SK-N-SH treated with all-trans-retinoic acid at 6 μM for 48 hours (cell line): ENCODE results near the gene PTPRO.

Experiments used
- ATAC-seq: fragments of 200-7000 bp; cut with Tn5 transposase; 3 replicates; pipeline ENCODE4 v1.9.1; 2020; ENCODE audit warnings: mild to moderate bottlenecking, moderate library complexity
- ARNTL ChIP-seq: fragments of 450-650 bp; formaldehyde crosslinking; IDR thresholded peaks from 2 replicates; pipeline ENCODE4 v1.5.0; 2020; ENCODE audit warnings: low read depth, mild to moderate bottlenecking, moderate library complexity, borderline replicate concordance
- BACH2 ChIP-seq: fragments of 250-450 bp; sonication (Bioruptor Pico); IDR thresholded peaks from 2 replicates; pipeline ENCODE4 v1.9.0; 2021; ENCODE audit warnings: mild to moderate bottlenecking, borderline replicate concordance
- CREB5 ChIP-seq: fragments of 250-450 bp; sonication (Bioruptor Pico); IDR thresholded peaks from 2 replicates; pipeline ENCODE4 v1.5.1; 2020; ENCODE audit warnings: low read depth, mild to moderate bottlenecking, moderate library complexity
- CSDC2 ChIP-seq: fragments of 250-450 bp; sonication (Bioruptor Pico); IDR thresholded peaks from 2 replicates; pipeline ENCODE4 v1.5.0; 2020; ENCODE audit warnings: mild to moderate bottlenecking, moderate library complexity
- ESRRG ChIP-seq: fragments of 250-450 bp; sonication (Bioruptor Pico); IDR thresholded peaks from 2 replicates; pipeline ENCODE4 v1.6.1; 2021; ENCODE audit warnings: mild to moderate bottlenecking
- OSR1 ChIP-seq: fragments of 250-450 bp; sonication (Bioruptor Pico); IDR thresholded peaks from 2 replicates; pipeline ENCODE4 v1.8.0; 2022; ENCODE audit warnings: moderate library complexity, mild to moderate bottlenecking, inconsistent platforms
- POU6F1 ChIP-seq: fragments of 250-450 bp; sonication (Bioruptor Pico); IDR thresholded peaks from 2 replicates; pipeline ENCODE4 v1.8.0; 2021; ENCODE audit warnings: low read depth, mild to moderate bottlenecking, moderate library complexity, borderline replicate concordance
- PPARA ChIP-seq: fragments of 250-450 bp; sonication (Bioruptor Pico); IDR thresholded peaks from 2 replicates; pipeline ENCODE4 v1.5.0; 2020; ENCODE audit warnings: mild to moderate bottlenecking, borderline replicate concordance
- RARB ChIP-seq: fragments of 250-450 bp; sonication (Bioruptor Pico); IDR thresholded peaks from 2 replicates; pipeline ENCODE4 v1.8.0; 2021; ENCODE audit warnings: mild to moderate bottlenecking, moderate library complexity
- SNAI2 ChIP-seq: fragments of 250-450 bp; sonication (Bioruptor Pico); IDR thresholded peaks from 2 replicates; pipeline ENCODE4 v1.5.0; 2020; ENCODE audit warnings: mild to moderate bottlenecking, moderate library complexity
- ZC3H10 ChIP-seq: fragments of 250-450 bp; sonication (Bioruptor Pico); IDR thresholded peaks from 2 replicates; pipeline ENCODE4 v1.5.1; 2021; ENCODE audit warnings: mild to moderate bottlenecking, moderate library complexity
- ZFP3 ChIP-seq: fragments of 250-450 bp; sonication (Bioruptor Pico); IDR thresholded peaks from 2 replicates; pipeline ENCODE4 v1.5.0; 2020; ENCODE audit warnings: mild to moderate bottlenecking, moderate library complexity
- ZNF565 ChIP-seq: fragments of 450-650 bp; formaldehyde crosslinking; conservative IDR thresholded peaks from 2 replicates; pipeline ENCODE4 v1.5.0; 2020; ENCODE audit warnings: low read depth, mild to moderate bottlenecking, moderate library complexity
- ZNF8 ChIP-seq: fragments of 450-650 bp; formaldehyde crosslinking; IDR thresholded peaks from 2 replicates; pipeline ENCODE4 v1.5.0; 2020; ENCODE audit warnings: mild to moderate bottlenecking, moderate library complexity
- TF ChIP-seq, protein P1 (sequence below): fragments of 250-450 bp; sonication (Bioruptor Pico); IDR thresholded peaks from 2 replicates; pipeline ENCODE4 v1.5.1; 2021; ENCODE audit warnings: mild to moderate bottlenecking, moderate library complexity
- TF ChIP-seq, protein P2 (sequence below): fragments of 250-450 bp; sonication (Bioruptor Pico); IDR thresholded peaks from 2 replicates; pipeline ENCODE4 v1.8.0; 2020; ENCODE audit warnings: mild to moderate bottlenecking, moderate library complexity, borderline replicate concordance

The PTPRO gene

GRCh38 chr12:15597125-15597830 is 275.0 kb downstream of the PTPRO start (continued):
- no peak for TF ChIP-seq POU6F1 (CRISPR knock-in tag)
- no peak for TF ChIP-seq ZC3H10 (CRISPR knock-in tag)
- no peak for TF ChIP-seq OSR1 (CRISPR knock-in tag)

GRCh38 chr12:15599266-15600037 is 277.1 kb downstream of the PTPRO start:
- peak; percentile 98 for ATAC-seq
- TF ChIP-seq BACH2 (CRISPR knock-in tag): no peak
- TF ChIP-seq, protein P1, sequence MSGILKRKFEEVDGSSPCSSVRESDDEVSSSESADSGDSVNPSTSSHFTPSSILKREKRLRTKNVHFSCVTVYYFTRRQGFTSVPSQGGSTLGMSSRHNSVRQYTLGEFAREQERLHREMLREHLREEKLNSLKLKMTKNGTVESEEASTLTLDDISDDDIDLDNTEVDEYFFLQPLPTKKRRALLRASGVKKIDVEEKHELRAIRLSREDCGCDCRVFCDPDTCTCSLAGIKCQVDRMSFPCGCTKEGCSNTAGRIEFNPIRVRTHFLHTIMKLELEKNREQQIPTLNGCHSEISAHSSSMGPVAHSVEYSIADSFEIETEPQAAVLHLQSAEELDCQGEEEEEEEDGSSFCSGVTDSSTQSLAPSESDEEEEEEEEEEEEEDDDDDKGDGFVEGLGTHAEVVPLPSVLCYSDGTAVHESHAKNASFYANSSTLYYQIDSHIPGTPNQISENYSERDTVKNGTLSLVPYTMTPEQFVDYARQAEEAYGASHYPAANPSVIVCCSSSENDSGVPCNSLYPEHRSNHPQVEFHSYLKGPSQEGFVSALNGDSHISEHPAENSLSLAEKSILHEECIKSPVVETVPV (CRISPR knock-in tag): no peak

- TF ChIP-seq ARNTL (no peak), PPARA (no peak), POU6F1 (CRISPR knock-in tag) (no peak), OSR1 (CRISPR knock-in tag) (no peak)
- ATAC-seq: no peak
These were observed 278.1 kb downstream of the PTPRO start for GRCh38 chr12:15600223-15600935.

DNA sequence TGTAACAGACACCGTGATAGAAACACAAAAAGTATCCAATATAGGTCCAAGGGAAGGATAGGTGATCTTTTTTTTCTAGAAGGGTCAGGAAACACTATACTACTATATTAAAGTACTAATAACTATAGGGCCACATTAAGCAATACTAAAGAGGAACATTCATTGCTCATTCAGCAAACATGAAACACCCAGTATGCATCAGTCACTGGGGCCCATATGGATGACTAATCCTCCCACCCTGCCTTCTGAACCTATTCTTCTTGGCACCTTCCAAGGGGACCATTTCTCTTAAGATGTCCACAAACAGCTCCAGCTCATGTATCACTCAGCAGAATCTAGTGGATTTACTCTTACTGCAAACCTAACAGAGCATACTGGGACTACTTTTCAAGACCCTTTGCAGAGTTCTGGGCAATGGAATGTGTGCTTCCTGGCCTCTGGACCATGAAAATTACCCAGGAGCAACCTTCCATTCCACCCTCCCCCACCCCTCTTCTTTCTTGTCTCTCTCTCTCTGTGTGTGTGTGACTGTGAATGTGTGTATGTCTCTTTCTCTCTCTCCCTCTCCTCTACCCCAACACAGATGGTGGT is 279.0 kb downstream of the PTPRO start:
- no peak for ATAC-seq
- TF ChIP-seq ZNF565 (CRISPR knock-in tag): no peak
- no peak for TF ChIP-seq POU6F1 (CRISPR knock-in tag)
- TF ChIP-seq RARB (CRISPR knock-in tag): no peak
- no peak for TF ChIP-seq ESRRG (CRISPR knock-in tag)
- TF ChIP-seq CSDC2: no peak
- no peak for TF ChIP-seq CREB5 (CRISPR knock-in tag)
- no peak for TF ChIP-seq ARNTL
- no peak for TF ChIP-seq ZNF8 (CRISPR knock-in tag)
- no peak for TF ChIP-seq ZC3H10 (CRISPR knock-in tag)

DNA sequence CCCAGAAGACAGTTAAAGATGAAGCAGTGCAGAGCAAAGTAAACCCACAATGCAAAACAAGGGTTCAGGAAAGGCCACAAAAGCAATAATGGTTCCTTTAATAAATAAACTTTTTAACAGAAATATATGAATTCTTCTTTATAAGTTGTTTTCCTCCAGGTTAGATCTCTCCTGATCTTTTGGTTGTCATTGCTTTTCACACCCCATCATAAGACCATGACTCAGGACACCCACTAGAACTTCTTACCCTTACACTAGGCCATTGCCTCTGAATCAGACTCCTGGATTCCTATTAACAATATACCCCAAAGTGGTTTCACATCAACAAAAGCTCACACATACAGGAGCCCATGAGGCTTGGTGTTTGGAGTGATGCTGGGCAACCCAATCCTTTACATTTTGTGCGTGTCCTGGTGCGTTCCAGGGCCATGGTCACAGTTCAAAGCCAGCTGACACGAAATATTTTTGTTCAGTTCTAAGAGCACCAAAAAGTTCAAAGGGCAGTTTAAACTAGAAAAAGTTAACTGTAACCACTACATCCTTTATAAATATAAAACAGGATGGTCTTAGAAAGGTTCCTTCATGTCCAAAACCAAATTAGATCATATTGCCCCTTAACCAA is 279.9 kb downstream of the PTPRO start:
- no peak for ATAC-seq
- TF ChIP-seq ZNF565 (CRISPR knock-in tag) (no peak), PPARA (no peak), SNAI2 (CRISPR knock-in tag) (no peak), ZFP3 (CRISPR knock-in tag) (no peak), CSDC2 (no peak), ARNTL (no peak), OSR1 (CRISPR knock-in tag) (no peak), CREB5 (CRISPR knock-in tag) (no peak), RARB (CRISPR knock-in tag) (no peak)
- TF ChIP-seq, protein P2, sequence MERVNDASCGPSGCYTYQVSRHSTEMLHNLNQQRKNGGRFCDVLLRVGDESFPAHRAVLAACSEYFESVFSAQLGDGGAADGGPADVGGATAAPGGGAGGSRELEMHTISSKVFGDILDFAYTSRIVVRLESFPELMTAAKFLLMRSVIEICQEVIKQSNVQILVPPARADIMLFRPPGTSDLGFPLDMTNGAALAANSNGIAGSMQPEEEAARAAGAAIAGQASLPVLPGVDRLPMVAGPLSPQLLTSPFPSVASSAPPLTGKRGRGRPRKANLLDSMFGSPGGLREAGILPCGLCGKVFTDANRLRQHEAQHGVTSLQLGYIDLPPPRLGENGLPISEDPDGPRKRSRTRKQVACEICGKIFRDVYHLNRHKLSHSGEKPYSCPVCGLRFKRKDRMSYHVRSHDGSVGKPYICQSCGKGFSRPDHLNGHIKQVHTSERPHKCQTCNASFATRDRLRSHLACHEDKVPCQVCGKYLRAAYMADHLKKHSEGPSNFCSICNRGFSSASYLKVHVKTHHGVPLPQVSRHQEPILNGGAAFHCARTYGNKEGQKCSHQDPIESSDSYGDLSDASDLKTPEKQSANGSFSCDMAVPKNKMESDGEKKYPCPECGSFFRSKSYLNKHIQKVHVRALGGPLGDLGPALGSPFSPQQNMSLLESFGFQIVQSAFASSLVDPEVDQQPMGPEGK: no peak
